ENCODE data around the gene AUTS2. TPM values are rescaled to one million over a fixed set of nuclear protein-coding genes. Genes with fewer than 3 reads are reported as not detected.

Gene AUTS2
- polyA plus RNA-seq, 1 donor (not counting 4 experiments of a cell fraction or from before 2014, with no cell fraction given), result 4.7 TPM

GRCh38 chr7:70778585-70778984 lies 1180.3 kb downstream of the AUTS2 start:
- Histone ChIP-seq H3K27ac (ENCODE audit: control insufficient read depth, insufficient read depth, low read length) (no peak overlapping the region), H3K4me2 (ENCODE audit: control insufficient read depth, extremely low read depth, insufficient read depth, low read depth, low read length) (no peak overlapping the region), H3K9ac (ENCODE audit: control insufficient read depth, extremely low read depth, insufficient read depth, low read length) (no peak overlapping the region), H3K9me3 (ENCODE audit: control insufficient read depth, low read depth, low read length) (no peaks in the 10 kb centered on the region), H3K9me1 (ENCODE audit: control insufficient read depth, extremely low read depth, insufficient read depth, low read length) (no peaks in the 10 kb centered on the region), H3K4me3 (ENCODE audit: control insufficient read depth in 2 of 3, extremely low read depth in 1 of 3, insufficient read depth in 2 of 3, low read depth in 1 of 3, low read length in 3 of 3) (no peak overlapping the region), H3K36me3 (ENCODE audit: control insufficient read depth in 2 of 2, extremely low read depth in 1 of 2, insufficient read depth in 2 of 2, low read length in 2 of 2) (peaks cover 23 to 43% of the 10 kb centered on the region in 2 experiments), H3K4me1 (ENCODE audit: control insufficient read depth, extremely low read depth, insufficient read depth, low read length) (no peaks in the 10 kb centered on the region), H3K27me3 (ENCODE audit: control insufficient read depth, extremely low read depth, insufficient read depth, low read length) (no peaks in the 10 kb centered on the region), H4K20me1 (ENCODE audit: control insufficient read depth, extremely low read depth, insufficient read depth, low read length) (no peaks in the 10 kb centered on the region), H2AFZ (ENCODE audit: control insufficient read depth, low read length) (no peak overlapping the region), H3K79me2 (ENCODE audit: control insufficient read depth, insufficient read depth, low read length) (no peaks in the 10 kb centered on the region)
- dilution Hi-C loops (cut with MboI; ENCODE audit: extremely low pct_ligation_motif_present, low sequenced_read_pairs), result no loop called here
- DNase-seq (ENCODE audit: low read depth, low spot score), result no peak
- no peak for FAIRE-seq
- no peak for TF ChIP-seq EZH2 (IDR thresholded peaks at IDR 0.05; ENCODE audit: low read length)
- no peak for TF ChIP-seq CTCF (optimal IDR thresholded peaks at IDR 0.05 in 1 of 3, IDR thresholded peaks at IDR 0.05 in 1 of 3, conservative IDR thresholded peaks at IDR 0.05 in 1 of 3; ENCODE audit: extremely low read depth in 1 of 3, insufficient read depth in 2 of 3, low read length in 3 of 3)

- Histone ChIP-seq H3K9me3 (ENCODE audit: control insufficient read depth, low read depth, low read length) (no peaks in the 10 kb centered on the region), H3K27me3 (ENCODE audit: control insufficient read depth, extremely low read depth, insufficient read depth, low read length) (no peaks in the 10 kb centered on the region), H2AFZ (ENCODE audit: control insufficient read depth, low read length) (no peak overlapping the region), H3K4me3 (ENCODE audit: control insufficient read depth in 2 of 3, extremely low read depth in 1 of 3, insufficient read depth in 2 of 3, low read depth in 1 of 3, low read length in 3 of 3) (no peak overlapping the region), H3K9me1 (ENCODE audit: control insufficient read depth, extremely low read depth, insufficient read depth, low read length) (no peaks in the 10 kb centered on the region), H3K9ac (ENCODE audit: control insufficient read depth, extremely low read depth, insufficient read depth, low read length) (no peak overlapping the region), H4K20me1 (ENCODE audit: control insufficient read depth, extremely low read depth, insufficient read depth, low read length) (no peaks in the 10 kb centered on the region), H3K36me3 (ENCODE audit: control insufficient read depth in 2 of 2, extremely low read depth in 1 of 2, insufficient read depth in 2 of 2, low read length in 2 of 2) (peaks cover 28 to 43% of the 10 kb centered on the region in 2 experiments), H3K4me2 (ENCODE audit: control insufficient read depth, extremely low read depth, insufficient read depth, low read depth, low read length) (no peak overlapping the region), H3K4me1 (ENCODE audit: control insufficient read depth, extremely low read depth, insufficient read depth, low read length) (no peaks in the 10 kb centered on the region), H3K79me2 (ENCODE audit: control insufficient read depth, insufficient read depth, low read length) (no peaks in the 10 kb centered on the region), H3K27ac (ENCODE audit: control insufficient read depth, insufficient read depth, low read length) (no peak overlapping the region)
- DNase-seq (ENCODE audit: low read depth, low spot score) (no peak), FAIRE-seq (no peak)
- dilution Hi-C loops (cut with MboI; ENCODE audit: extremely low pct_ligation_motif_present, low sequenced_read_pairs), result no loop called here
- no peak for TF ChIP-seq CTCF (optimal IDR thresholded peaks at IDR 0.05 in 1 of 3, IDR thresholded peaks at IDR 0.05 in 1 of 3, conservative IDR thresholded peaks at IDR 0.05 in 1 of 3; ENCODE audit: extremely low read depth in 1 of 3, insufficient read depth in 2 of 3, low read length in 3 of 3)
- TF ChIP-seq EZH2 (IDR thresholded peaks at IDR 0.05; ENCODE audit: low read length), result no peak
Observed at GRCh38 chr7:70779321-70779720, 1181.0 kb downstream of the AUTS2 start.
